Measurements from ENCODE around the gene COBLL1. TPM values are rescaled to one million over a fixed set of nuclear protein-coding genes. Genes with fewer than 3 reads are reported as not detected.
"Not testable (repeated sequence)": the region's sequence is repeated elsewhere in the genome, so short reads cannot be mapped to it uniquely, and the experiment has no call there.

The COBLL1 gene
- total RNA-seq, 1 experiment from 2014 or later: 16.2 TPM

DNA sequence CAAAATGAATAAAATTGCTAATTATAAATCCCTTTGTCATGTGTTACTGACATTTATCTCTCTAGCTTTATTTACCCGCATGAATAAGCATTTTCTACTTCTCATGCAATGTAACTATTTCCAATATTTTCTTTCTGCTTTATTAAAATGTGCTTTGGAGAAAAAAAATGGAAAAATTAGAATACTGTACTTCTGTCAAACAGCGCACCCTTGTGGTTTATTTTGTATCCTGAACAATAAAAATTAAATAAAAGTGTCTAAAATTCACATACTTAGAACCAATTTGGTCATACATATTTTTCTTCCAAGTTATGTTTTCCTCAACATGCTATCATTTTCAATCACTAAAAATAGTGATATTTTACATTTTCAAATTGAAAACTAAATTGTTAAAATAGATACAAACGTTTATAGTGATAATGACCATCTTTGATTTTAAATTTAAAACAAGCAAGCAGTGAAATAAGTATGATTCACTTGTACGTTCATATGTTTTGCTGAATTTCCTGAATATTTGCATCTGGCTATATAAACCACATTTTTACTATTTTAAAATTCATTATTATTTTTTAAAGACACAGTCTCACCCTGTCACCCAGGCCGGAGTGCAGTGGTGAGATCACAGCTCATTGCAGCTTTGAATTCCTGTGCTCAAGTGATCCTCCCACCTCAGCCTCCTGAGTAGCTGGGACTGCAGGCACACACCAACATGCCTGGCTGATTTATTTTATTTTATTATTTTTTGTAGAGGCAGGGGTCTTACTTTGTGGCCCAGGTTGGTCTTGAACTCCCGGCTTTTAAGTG is 124.4 kb downstream of the COBLL1 start:
- no peaks in the 10 kb centered on the region for H3K4me1 ChIP-seq
- H3K9me3 ChIP-seq (replicated peaks): no peaks in the 10 kb centered on the region
- no peak overlapping the region for H3K27ac ChIP-seq
- H3K27me3 ChIP-seq: no peaks in the 10 kb centered on the region
- DNase-seq: peak in 1 of 2 experiments; percentile 42
- no peak overlapping the region for H3K4me3 ChIP-seq
- H3K36me3 ChIP-seq: no peaks in the 10 kb centered on the region

DNA sequence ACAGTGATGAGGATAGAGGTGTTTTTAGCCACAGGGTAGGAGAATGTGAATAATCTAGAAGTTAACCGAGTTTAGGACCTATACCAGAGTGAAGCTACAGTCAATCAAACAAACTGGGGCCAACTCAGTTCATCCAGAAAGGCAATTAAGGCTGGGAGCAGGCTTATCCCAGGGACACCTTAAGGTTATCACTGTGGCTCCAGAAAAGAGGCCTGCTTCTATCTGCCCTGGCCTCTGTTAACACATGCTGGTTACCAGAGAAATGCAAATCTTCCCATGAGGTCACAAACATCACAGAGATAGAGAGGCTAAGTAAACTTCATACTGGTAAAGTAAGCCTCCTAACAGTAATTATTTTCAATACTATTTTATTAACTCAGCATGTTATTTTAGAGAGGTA is 127.2 kb downstream of the COBLL1 start:
- Histone ChIP-seq H3K36me3 (no peaks in the 10 kb centered on the region), H3K27ac (no peak overlapping the region), H3K9me3 (replicated peaks) (no peaks in the 10 kb centered on the region), H3K27me3 (no peaks in the 10 kb centered on the region), H3K4me1 (no peaks in the 10 kb centered on the region), H3K4me3 (no peak overlapping the region)
- no peak for DNase-seq

DNA sequence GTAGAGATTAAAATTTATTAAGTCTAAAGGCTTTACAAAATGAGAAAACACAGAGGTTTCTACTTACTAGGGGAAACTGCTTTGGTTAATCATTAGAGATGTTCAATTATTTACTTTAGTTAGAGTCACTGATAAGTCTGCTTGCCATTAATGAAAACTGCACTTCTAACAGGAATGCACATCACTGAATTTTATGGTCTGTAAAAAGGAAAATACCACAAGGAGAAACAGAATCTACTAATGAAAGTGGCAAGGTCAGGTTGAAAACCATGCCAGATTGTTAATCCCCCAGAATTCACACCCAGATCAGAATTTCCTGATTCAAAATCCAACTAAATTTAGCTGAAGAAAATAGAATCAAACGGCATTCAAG is 129.9 kb downstream of the COBLL1 start:
- no peak overlapping the region for H3K4me3 ChIP-seq
- no peaks in the 10 kb centered on the region for H3K9me3 ChIP-seq (replicated peaks)
- DNase-seq: no peak
- H3K4me1 ChIP-seq: no peaks in the 10 kb centered on the region
- no peak overlapping the region for H3K27ac ChIP-seq
- no peaks in the 10 kb centered on the region for H3K27me3 ChIP-seq
- no peaks in the 10 kb centered on the region for H3K36me3 ChIP-seq

- Histone ChIP-seq H3K4me1 (no peaks in the 10 kb centered on the region), H3K27me3 (no peaks in the 10 kb centered on the region), H3K4me3 (no peak overlapping the region), H3K9me3 (replicated peaks) (no peaks in the 10 kb centered on the region), H3K36me3 (no peaks in the 10 kb centered on the region), H3K27ac (no peak overlapping the region)
- no peak for DNase-seq
These were observed 130.5 kb downstream of the COBLL1 start for GRCh38 chr2:164710837-164711765.

GRCh38 chr2:164710252-164710836 is 131.3 kb downstream of the COBLL1 start:
- not testable (repeated sequence) for DNase-seq; H3K27ac ChIP-seq; H3K27me3 ChIP-seq; H3K4me1 ChIP-seq; H3K36me3 ChIP-seq; H3K9me3 ChIP-seq (replicated peaks); H3K4me3 ChIP-seq

DNA sequence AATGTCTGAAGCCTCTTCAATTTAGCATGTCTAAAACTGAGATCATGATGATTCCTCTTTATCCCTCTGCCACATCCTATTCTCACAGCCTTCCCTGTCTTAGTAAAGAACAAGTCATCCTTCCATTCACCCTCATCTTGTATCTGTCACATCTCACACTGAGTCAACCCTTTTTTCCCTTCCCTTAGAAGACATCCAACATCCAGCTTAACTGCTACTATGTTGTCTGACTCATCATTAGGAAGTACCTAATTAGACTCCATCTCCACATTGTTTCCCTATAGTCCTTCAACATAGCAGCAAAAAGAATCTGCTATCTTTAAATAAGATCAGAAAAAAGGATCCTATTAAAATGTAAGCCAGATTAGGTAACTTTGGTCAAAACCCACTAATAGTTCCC is 135.1 kb downstream of the COBLL1 start:
- DNase-seq: no peak
- no peak overlapping the region for H3K4me3 ChIP-seq
- H3K9me3 ChIP-seq (replicated peaks): no peaks in the 10 kb centered on the region
- no peaks in the 10 kb centered on the region for H3K4me1 ChIP-seq
- no peak overlapping the region for H3K27ac ChIP-seq
- H3K36me3 ChIP-seq: no peaks in the 10 kb centered on the region
- no peaks in the 10 kb centered on the region for H3K27me3 ChIP-seq

DNA sequence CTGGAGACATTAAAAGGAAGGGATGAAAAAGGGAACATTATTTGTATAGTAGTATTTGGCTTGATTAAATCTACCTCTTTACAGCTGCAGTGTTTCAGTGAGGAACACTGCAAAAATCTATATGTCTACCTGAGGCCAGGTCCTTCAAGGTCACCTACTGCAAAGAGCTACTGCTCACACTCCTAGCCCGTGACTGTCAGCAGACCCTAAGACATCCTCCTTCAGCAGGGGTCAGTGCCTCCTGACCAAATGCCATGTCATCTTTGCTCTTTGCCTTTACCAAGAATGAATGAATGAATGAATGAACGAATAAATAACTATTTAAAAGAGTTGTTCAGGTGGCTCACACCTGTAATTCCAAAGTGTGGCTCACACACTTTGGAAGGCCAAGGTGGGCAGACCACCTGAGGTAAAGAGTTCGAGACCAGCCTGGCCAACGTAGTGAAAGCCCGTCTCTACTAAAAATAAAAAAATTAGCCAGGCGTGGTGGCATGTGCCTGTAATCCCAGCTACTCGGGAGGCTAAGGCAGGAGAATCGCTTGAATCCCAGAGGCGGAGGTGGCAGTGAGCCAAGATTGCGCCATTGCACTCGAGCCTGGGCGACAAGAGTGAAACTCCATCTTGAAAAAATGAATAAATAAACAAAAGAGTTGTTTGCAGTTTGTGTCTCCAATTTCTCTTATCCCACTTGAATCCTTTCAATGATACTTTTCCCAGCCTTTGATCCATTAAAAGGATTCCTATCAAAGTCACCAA is 136.0 kb downstream of the COBLL1 start:
- Histone ChIP-seq H3K4me3 (no peak overlapping the region), H3K27ac (no peak overlapping the region), H3K9me3 (replicated peaks) (no peaks in the 10 kb centered on the region), H3K27me3 (no peaks in the 10 kb centered on the region), H3K36me3 (no peaks in the 10 kb centered on the region), H3K4me1 (no peaks in the 10 kb centered on the region)
- no peak for DNase-seq

DNA sequence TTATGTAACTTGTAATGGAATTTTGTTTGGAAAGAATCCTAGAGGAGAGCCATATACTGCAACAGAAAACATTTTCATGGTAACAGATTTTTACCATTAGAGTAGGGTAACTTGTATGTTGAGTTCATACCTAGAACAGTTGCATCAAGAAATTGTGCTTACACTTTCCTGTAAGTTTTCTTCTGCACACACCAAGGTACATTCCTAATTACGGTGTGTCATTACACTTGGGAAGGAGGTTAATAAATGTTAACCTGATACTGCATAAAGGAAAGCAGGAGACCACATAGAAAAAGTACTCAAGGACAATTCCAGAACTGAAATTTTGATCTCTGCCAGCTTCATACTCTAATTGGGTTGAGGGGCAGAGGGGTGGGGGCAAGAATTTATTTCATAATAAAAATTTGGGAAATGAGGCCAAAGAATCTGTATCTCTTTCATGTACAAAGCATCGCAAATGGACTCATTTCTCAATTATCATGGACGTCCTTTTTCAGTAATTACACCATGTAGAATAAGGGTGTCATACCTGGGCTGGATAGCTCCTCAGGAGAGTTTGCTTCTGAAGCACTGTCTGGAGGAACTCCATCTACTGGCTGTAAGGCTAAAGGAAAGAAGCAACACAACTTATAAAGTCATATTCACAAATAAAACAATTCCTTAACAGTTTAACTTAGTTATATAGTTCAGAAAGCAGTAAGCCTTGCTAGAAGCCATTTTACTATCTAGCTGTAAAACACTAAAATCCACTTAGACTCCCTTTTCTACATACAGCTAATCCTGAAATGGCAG is 137.5 kb downstream of the COBLL1 start:
- H3K27ac ChIP-seq: no peak overlapping the region
- no peaks in the 10 kb centered on the region for H3K36me3 ChIP-seq
- H3K4me1 ChIP-seq: no peaks in the 10 kb centered on the region
- H3K9me3 ChIP-seq (replicated peaks): no peaks in the 10 kb centered on the region
- H3K27me3 ChIP-seq: no peaks in the 10 kb centered on the region
- DNase-seq: no peak
- no peak overlapping the region for H3K4me3 ChIP-seq

DNA sequence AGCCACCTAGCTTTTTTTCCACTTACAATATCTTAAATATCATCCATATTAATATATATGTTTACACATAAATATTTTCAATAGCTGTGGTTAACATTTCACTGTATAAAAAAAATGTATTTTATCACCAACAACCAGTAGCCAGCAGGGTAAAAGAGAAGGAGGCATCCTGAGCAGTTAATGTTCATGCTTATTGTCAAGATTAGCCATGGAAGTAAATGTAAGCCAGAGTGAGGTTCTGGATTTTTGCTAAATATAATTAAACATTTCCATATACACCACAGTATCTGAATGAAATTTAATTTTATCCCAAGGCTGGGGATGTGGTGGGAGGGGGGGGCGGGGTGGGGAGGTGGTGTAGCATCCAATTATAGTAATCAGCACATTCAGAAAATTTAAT is 140.1 kb downstream of the COBLL1 start:
- Histone ChIP-seq H3K9me3 (replicated peaks) (no peaks in the 10 kb centered on the region), H3K27me3 (no peaks in the 10 kb centered on the region), H3K36me3 (peaks cover 5% of the 10 kb centered on the region), H3K27ac (no peak overlapping the region), H3K4me3 (no peak overlapping the region), H3K4me1 (no peaks in the 10 kb centered on the region)
- DNase-seq: no peak

DNA sequence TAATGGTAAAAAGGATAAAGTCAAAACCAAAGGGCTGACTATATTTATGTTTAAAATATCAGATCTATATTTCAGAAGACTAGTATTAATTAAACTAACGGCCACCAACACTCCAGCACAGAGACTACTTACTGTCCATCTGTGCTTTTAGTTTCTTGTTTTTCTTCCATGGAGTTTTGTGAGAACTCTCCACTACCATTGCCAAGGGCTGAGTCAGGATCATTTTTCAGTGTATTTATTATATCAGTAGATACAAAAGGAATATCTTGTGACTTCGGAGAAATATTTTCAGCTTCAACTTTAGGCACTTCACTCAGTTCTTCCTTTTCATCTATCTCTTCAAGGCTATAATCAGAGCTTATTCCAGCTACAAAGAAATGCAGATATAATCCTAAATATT is 141.2 kb downstream of the COBLL1 start:
- Histone ChIP-seq H3K4me1 (no peaks in the 10 kb centered on the region), H3K36me3 (peaks cover 5% of the 10 kb centered on the region), H3K4me3 (no peak overlapping the region), H3K27ac (no peak overlapping the region), H3K9me3 (replicated peaks) (no peaks in the 10 kb centered on the region), H3K27me3 (no peaks in the 10 kb centered on the region)
- DNase-seq: no peak

- Histone ChIP-seq H3K4me1 (no peaks in the 10 kb centered on the region), H3K4me3 (no peak overlapping the region), H3K36me3 (peaks cover 5% of the 10 kb centered on the region), H3K9me3 (replicated peaks) (no peaks in the 10 kb centered on the region), H3K27me3 (no peaks in the 10 kb centered on the region), H3K27ac (no peak overlapping the region)
- DNase-seq: peak in 1 of 2 experiments; percentile 39
These were observed 143.7 kb downstream of the COBLL1 start for GRCh38 chr2:164697688-164698461.

- Histone ChIP-seq H3K36me3 (peaks cover 5% of the 10 kb centered on the region), H3K4me3 (no peak overlapping the region), H3K27me3 (no peaks in the 10 kb centered on the region), H3K9me3 (replicated peaks) (no peaks in the 10 kb centered on the region), H3K27ac (no peak overlapping the region), H3K4me1 (no peaks in the 10 kb centered on the region)
- DNase-seq: no peak
These were observed 145.0 kb downstream of the COBLL1 start for GRCh38 chr2:164696634-164697033.

GRCh38 chr2:164694275-164694695 is 147.3 kb downstream of the COBLL1 start:
- Histone ChIP-seq H3K36me3 (peaks cover 5% of the 10 kb centered on the region), H3K27me3 (no peaks in the 10 kb centered on the region), H3K9me3 (replicated peaks) (no peaks in the 10 kb centered on the region), H3K4me1 (no peaks in the 10 kb centered on the region), H3K4me3 (no peak overlapping the region), H3K27ac (no peak overlapping the region)
- no peak for DNase-seq
